Thyroid gland (tissue), 4 donors: ENCODE measurements around the gene CLEC2A. TPM values are rescaled to one million over a fixed set of nuclear protein-coding genes. Genes with fewer than 3 reads are reported as not detected.
A peak's percentile ranks its signal among the peaks of the same experiment; 100 is the strongest.

Source experiments
- DNase-seq, 2 donors: peaks; one replicate each; pipeline ENCODE4 v3.0.0-alpha.2; 2019
- H3K27ac ChIP-seq, 3 donors: fragments of 200-600 bp; sonication (generic); 1 replicate in 2 of 3; 2 replicates in 1 of 3; pipeline ENCODE4 v1.5.1; 2016 to 2019; ENCODE audit warnings: mild to moderate bottlenecking in 1 of 3, moderate library complexity in 1 of 3
- H3K27me3 ChIP-seq: fragments of 200-600 bp; sonication (generic); one replicate; pipeline ENCODE4 v1.5.1; 2019
- H3K36me3 ChIP-seq, 2 donors: fragments of 200-600 bp; sonication (generic); one replicate each; pipeline ENCODE4 v1.5.1; 2016 to 2019
- H3K4me1 ChIP-seq, 2 donors: fragments of 200-600 bp; sonication (generic); one replicate each; pipeline ENCODE4 v1.5.1; 2017 to 2019
- H3K4me3 ChIP-seq, 3 donors: fragments of 200-600 bp; sonication (generic); replicated peaks in 1 of 3; 1 replicate in 2 of 3; 2 replicates in 1 of 3; pipeline ENCODE4 v1.5.1; 2016; ENCODE audit warnings: mild to moderate bottlenecking in 1 of 3
- H3K9me3 ChIP-seq: fragments of 200-600 bp; sonication (generic); one replicate; pipeline ENCODE4 v1.5.1; 2017
- POLR2A ChIP-seq, 2 donors: fragments of 450-650 bp; IDR thresholded peaks; one replicate each; pipeline ENCODE4 v1.6.1; 2017; ENCODE audit warnings: antibody characterized with exemption in 2 of 2, mild to moderate bottlenecking in 2 of 2, moderate library complexity in 1 of 2
- WGBS, 2 donors: methylation state at CpG; one replicate each; pipeline ENCODE4 v1.1.5; 2017; 5-methylcytosine and 5-hydroxymethylcytosine counted together
- intact Hi-C: fragments of 100-400 bp; cut with DNase I; formaldehyde crosslinking; loops from one replicate; pipeline ENCODE4 v1.15.1; 2023
- total RNA-seq, 4 donors: library from RNA; depleted of rRNA; stranded (reverse); fragments of >200 nt; gene quantifications; one replicate each; pipeline ENCODE4 v1.2.3, GENCODE V29; 2016
- TF ChIP-seq, protein P1 (sequence below), 6 experiments: fragments of 200-600 bp in 3 of 6; fragments of 450-650 bp in 3 of 6; sonication (generic) in 3 of 6; IDR thresholded peaks; one replicate each; pipeline ENCODE4 v1.5.1; 2016 to 2019; ENCODE audit warnings: antibody characterized with exemption in 6 of 6, mild to moderate bottlenecking in 2 of 6, inconsistent platforms in 1 of 6, moderate library complexity in 1 of 6

The CLEC2A gene
- total RNA-seq, 4 donors from 2014 or later: not detected

DNA sequence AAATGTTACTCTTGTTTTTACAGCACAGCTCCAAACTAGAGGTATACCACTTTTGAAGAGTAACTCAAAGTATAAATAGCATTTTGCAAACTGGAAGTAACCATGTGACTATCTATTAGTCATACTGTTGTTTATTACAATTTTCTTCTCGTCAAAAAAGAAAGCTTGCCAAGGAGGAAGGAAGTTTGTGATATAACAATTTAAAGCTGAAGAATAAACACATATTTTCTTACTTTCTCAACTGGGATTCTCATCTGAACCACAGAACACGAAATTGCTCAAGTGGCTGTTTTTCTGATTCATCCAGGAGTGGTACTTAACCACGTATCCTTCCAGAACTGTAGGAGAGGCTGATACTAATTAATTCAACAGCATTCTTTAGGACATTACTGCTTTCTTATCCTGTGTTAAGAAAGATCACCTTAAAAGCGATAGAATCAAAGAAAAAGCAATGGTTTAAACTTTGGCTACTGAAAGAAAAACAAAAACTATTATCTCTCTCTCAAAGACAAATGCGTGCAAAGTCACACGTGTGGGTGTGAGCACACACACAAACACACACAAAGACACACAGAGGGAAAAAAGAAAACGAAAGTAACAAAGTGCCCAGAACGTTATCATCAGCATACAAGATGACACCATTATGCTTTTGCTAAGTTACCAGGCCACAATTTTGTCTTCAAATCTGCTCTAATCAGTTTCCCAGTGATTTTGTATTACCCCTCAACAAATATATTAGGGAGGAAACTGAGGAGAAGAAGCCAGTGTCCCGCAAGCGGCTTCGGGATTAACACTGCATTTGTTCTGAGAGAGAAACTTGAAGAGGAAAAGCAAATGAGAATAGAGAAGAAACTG is 62.6 kb downstream of the CLEC2A start, which contains the start of gene CLEC2B:
Gene CLEC2B (minus strand): TSS at position 48 of the 855 bp plus-strand sequence.
- intact Hi-C loops: no loop called here
- no peaks in the 10 kb centered on the region for H3K27me3 ChIP-seq
- H3K4me1 ChIP-seq: no peaks in the 10 kb centered on the region
- DNase-seq: no peak
- peak within 1 kb of the TSS in 2 of 3 donors; percentile 27 to 61 for H3K4me3 ChIP-seq
- H3K36me3 ChIP-seq: no peaks in the 10 kb centered on the region
- peak within 1 kb of the TSS; percentile 70 to 94 (median 79) for H3K27ac ChIP-seq
- no peaks in the 10 kb centered on the region for H3K9me3 ChIP-seq
- WGBS, 2 donors: 7% methylated on average over 11 of the region's 11 CpGs
- TF ChIP-seq, protein P1, sequence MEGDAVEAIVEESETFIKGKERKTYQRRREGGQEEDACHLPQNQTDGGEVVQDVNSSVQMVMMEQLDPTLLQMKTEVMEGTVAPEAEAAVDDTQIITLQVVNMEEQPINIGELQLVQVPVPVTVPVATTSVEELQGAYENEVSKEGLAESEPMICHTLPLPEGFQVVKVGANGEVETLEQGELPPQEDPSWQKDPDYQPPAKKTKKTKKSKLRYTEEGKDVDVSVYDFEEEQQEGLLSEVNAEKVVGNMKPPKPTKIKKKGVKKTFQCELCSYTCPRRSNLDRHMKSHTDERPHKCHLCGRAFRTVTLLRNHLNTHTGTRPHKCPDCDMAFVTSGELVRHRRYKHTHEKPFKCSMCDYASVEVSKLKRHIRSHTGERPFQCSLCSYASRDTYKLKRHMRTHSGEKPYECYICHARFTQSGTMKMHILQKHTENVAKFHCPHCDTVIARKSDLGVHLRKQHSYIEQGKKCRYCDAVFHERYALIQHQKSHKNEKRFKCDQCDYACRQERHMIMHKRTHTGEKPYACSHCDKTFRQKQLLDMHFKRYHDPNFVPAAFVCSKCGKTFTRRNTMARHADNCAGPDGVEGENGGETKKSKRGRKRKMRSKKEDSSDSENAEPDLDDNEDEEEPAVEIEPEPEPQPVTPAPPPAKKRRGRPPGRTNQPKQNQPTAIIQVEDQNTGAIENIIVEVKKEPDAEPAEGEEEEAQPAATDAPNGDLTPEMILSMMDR (IDR thresholded peaks at IDR 0.05): no peak
- peak in 1 of 2 donors; percentile 38 for TF ChIP-seq POLR2A (IDR thresholded peaks at IDR 0.05)

- H3K27me3 ChIP-seq: no peaks in the 10 kb centered on the region
- TF ChIP-seq, protein P1 (IDR thresholded peaks at IDR 0.05): no peak
- no peak for TF ChIP-seq POLR2A (IDR thresholded peaks at IDR 0.05)
- no peaks in the 10 kb centered on the region for H3K4me1 ChIP-seq
- no peak for DNase-seq
- intact Hi-C loops: no loop called here
- H3K9me3 ChIP-seq: no peaks in the 10 kb centered on the region
- peak overlapping the region in 2 of 3 donors; percentile 27 to 61 for H3K4me3 ChIP-seq
- 50 to 57% methylated on average over 4 of the region's 4 CpGs for WGBS, 2 donors
- no peaks in the 10 kb centered on the region for H3K36me3 ChIP-seq
- H3K27ac ChIP-seq: peak overlapping the region; percentile 70 to 94 (median 79)
Measured at GRCh38 chr12:9868951-9869306, 63.2 kb downstream of the CLEC2A start.

DNA sequence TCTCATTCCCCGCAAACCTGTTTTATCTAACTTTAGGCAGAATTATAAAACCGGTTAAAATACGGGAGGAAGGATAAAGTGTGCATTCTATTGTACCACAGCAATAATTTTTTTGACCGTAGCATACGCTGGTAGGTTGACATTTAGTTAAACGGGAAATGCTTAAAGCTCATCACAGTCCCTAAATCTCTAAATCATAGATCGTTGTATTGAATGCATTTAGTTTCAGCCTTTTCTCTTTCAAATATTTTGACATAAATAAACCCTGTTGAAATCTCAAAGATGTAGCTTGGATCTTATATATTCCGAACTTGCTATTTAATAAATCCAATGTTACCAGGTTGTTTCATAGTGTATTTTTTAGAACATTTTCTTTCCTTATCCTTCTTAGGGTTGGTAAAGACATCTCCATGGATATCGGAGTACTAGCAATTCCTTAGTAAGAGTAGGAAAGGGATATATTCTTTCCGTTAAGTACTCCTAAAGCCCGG is 63.8 kb downstream of the CLEC2A start:
- Histone ChIP-seq H3K27me3 (no peaks in the 10 kb centered on the region), H3K36me3 (no peaks in the 10 kb centered on the region), H3K4me3 (peak overlapping the region in 2 of 3 donors; percentile 27 to 61), H3K27ac (peak overlapping the region; percentile 70 to 94 (median 79)), H3K4me1 (no peaks in the 10 kb centered on the region), H3K9me3 (no peaks in the 10 kb centered on the region)
- 75% methylated on average over 11 of the region's 11 CpGs for WGBS, 2 donors
- DNase-seq: no peak
- TF ChIP-seq, protein P1 (IDR thresholded peaks at IDR 0.05): no peak
- no peak for TF ChIP-seq POLR2A (IDR thresholded peaks at IDR 0.05)
- intact Hi-C loops: no loop called here

DNA sequence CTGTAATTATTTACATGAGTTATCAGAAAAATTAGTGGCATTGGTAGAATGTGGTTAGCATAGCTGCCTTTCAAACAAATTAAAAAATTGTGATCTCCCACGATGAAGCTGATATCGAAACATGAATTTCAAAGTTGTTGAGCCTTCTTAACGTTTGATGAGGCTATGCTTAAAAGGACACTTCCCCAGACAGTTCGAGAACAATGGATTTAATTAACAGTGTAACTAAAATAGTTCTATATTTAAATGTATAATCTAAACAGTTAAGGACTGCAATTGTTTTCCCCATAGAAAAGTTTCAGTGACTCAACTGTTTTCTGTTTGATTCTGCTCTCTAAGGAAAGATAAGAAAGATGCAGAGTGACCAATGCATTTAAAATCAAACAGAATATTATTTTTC is 64.6 kb downstream of the CLEC2A start:
- Histone ChIP-seq H3K9me3 (no peaks in the 10 kb centered on the region), H3K27me3 (no peaks in the 10 kb centered on the region), H3K4me1 (no peaks in the 10 kb centered on the region), H3K27ac (peak overlapping the region in 2 of 3 donors; percentile 41 to 60), H3K4me3 (peak overlapping the region in 1 of 3 donors; percentile 18), H3K36me3 (no peaks in the 10 kb centered on the region)
- no peak for DNase-seq
- TF ChIP-seq, protein P1 (IDR thresholded peaks at IDR 0.05): no peak
- TF ChIP-seq POLR2A (IDR thresholded peaks at IDR 0.05): no peak
- intact Hi-C loops: no loop called here
- 63 to 64% methylated on average over 4 of the region's 4 CpGs for WGBS, 2 donors

- no peak for TF ChIP-seq POLR2A (IDR thresholded peaks at IDR 0.05)
- no peaks in the 10 kb centered on the region for H3K36me3 ChIP-seq
- H3K4me3 ChIP-seq: peak overlapping the region in 1 of 3 donors; percentile 18
- 74 to 77% methylated on average over 4 of the region's 4 CpGs for WGBS, 2 donors
- no peaks in the 10 kb centered on the region for H3K4me1 ChIP-seq
- no peaks in the 10 kb centered on the region for H3K9me3 ChIP-seq
- no peak for DNase-seq
- intact Hi-C loops: no loop called here
- peak overlapping the region in 2 of 3 donors; percentile 41 to 60 for H3K27ac ChIP-seq
- no peaks in the 10 kb centered on the region for H3K27me3 ChIP-seq
Measured at GRCh38 chr12:9866860-9867269, 65.3 kb downstream of the CLEC2A start.
